A172 (cell line): ENCODE data around the gene NUMB. TPM values are rescaled to one million over a fixed set of nuclear protein-coding genes. Genes with fewer than 3 reads are reported as not detected.

Experiments used
- DNase-seq: peaks from one replicate; pipeline ENCODE4 v3.0.0-alpha.2; 2015; ENCODE audit warnings: low spot score
- total RNA-seq: library from RNA; depleted of rRNA; stranded (reverse); fragments of >200 nt; shearing (Covaris generic); gene quantifications from 2 replicates; pipeline ENCODE4 v1.2.3, GENCODE V29; 2014

The NUMB gene
- total RNA-seq, 1 experiment from 2014 or later, result 26.9 TPM

GRCh38 chr14:73465823-73466532, 7.6 kb upstream of the NUMB start:
- no peak for DNase-seq

- DNase-seq, result peak; percentile 78
These were observed 5.1 kb upstream of the NUMB start for GRCh38 chr14:73463411-73463810.

GRCh38 chr14:73462815-73463214, 4.5 kb upstream of the NUMB start:
- DNase-seq, result no peak

GRCh38 chr14:73462048-73462715, 3.8 kb upstream of the NUMB start:
- DNase-seq, result peak; percentile 55

- DNase-seq, result no peak
These were observed 3.2 kb upstream of the NUMB start for GRCh38 chr14:73461478-73462047.

GRCh38 chr14:73460691-73461127, 2.4 kb upstream of the NUMB start:
- DNase-seq, result peak; percentile 14

GRCh38 chr14:73459959-73460358, 1.6 kb upstream of the NUMB start:
- DNase-seq, result no peak

GRCh38 chr14:73457924-73458182, 493 bp downstream of the NUMB start:
- peak; percentile 22 for DNase-seq

GRCh38 chr14:73457041-73457923, 1.1 kb downstream of the NUMB start:
- peak; percentile 35 for DNase-seq

GRCh38 chr14:73455294-73455693, 3.1 kb downstream of the NUMB start:
- DNase-seq, result no peak

- DNase-seq, result peak; percentile 90
These were observed 5.8 kb downstream of the NUMB start for GRCh38 chr14:73452341-73453186.

GRCh38 chr14:73443758-73444157, 14.6 kb downstream of the NUMB start:
- DNase-seq, result no peak

- no peak for DNase-seq
These were observed 17.1 kb downstream of the NUMB start for GRCh38 chr14:73441286-73441685.

GRCh38 chr14:73438993-73439392, 19.4 kb downstream of the NUMB start:
- DNase-seq, result no peak

GRCh38 chr14:73437206-73437605, 21.1 kb downstream of the NUMB start:
- no peak for DNase-seq

- no peak for DNase-seq
These were observed 26.2 kb downstream of the NUMB start for GRCh38 chr14:73432124-73432523.

- no peak for DNase-seq
These were observed 30.0 kb downstream of the NUMB start for GRCh38 chr14:73428353-73428824.

GRCh38 chr14:73427516-73428264, 30.7 kb downstream of the NUMB start:
- no peak for DNase-seq

GRCh38 chr14:73426877-73427276, 31.5 kb downstream of the NUMB start:
- DNase-seq, result no peak

- no peak for DNase-seq
These were observed 33.9 kb downstream of the NUMB start for GRCh38 chr14:73424453-73424852.
